ENCODE measurements around the gene SYNE2.
"Not testable (repeated sequence)": the region's sequence is repeated elsewhere in the genome, so short reads cannot be mapped to it uniquely, and the experiment has no call there.

Gene SYNE2

GRCh38 chr14:63852817-63853731, at the start of gene SYNE2:
Gene SYNE2 (plus strand): TSS chr14:63853004. CDS start chr14:63909149, 56,145 bp downstream.
- peak; percentile 72 for DNase-seq (ENCODE audit: low spot score)

- not testable (repeated sequence) for DNase-seq (ENCODE audit: low spot score)
Observed at GRCh38 chr14:63803221-63803791, 49.5 kb upstream of the SYNE2 start.

GRCh38 chr14:63806064-63806463, 46.7 kb upstream of the SYNE2 start:
- not testable (repeated sequence) for DNase-seq (ENCODE audit: low spot score)

GRCh38 chr14:63811692-63812091, 41.1 kb upstream of the SYNE2 start:
- DNase-seq (ENCODE audit: low spot score) = not testable (repeated sequence)

- no peak for DNase-seq (ENCODE audit: low spot score)
Observed at GRCh38 chr14:63833728-63834127, 19.1 kb upstream of the SYNE2 start.

DNA sequence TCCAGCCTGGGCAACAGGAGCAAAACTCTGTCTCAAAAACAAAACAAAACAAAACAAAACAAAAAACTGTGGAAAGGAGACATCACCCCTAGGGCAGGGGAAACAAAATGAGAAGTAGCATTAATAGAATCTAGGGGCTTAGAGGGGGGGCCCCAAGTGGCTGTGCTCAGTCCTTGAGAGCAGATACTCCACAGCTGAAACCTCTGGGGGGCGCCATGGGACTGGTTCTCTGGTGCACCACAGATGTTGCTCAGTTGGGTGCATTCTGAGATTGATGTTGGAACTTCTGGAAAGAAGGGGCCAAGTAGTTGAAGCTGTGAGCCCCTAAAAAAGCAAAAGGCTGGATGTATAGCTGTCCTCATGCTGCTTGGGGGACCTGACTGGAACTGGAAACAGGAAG, 11.8 kb upstream of the SYNE2 start:
- DNase-seq (ENCODE audit: low spot score) = no peak

DNA sequence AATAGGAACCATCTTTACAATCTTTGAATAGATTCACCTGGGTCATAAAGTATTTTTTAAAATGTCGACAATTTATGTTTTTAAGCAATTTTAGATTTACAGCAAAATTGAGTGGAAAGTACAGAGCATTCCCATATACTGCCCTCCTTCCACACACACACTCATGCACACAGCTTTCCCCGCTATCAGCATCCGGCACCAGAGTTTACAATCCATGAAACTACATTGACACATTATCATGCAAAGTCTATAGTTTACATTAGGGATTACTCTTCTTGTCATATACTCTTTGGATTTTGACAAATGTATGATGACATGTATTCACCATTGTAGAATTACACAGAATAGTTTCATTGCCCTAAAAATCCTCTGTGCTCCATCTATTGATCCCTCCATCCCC, 9.0 kb upstream of the SYNE2 start:
- DNase-seq (ENCODE audit: low spot score) = no peak

- no peak for DNase-seq (ENCODE audit: low spot score)
Observed at GRCh38 chr14:63848890-63849289, 3.9 kb upstream of the SYNE2 start.

DNA sequence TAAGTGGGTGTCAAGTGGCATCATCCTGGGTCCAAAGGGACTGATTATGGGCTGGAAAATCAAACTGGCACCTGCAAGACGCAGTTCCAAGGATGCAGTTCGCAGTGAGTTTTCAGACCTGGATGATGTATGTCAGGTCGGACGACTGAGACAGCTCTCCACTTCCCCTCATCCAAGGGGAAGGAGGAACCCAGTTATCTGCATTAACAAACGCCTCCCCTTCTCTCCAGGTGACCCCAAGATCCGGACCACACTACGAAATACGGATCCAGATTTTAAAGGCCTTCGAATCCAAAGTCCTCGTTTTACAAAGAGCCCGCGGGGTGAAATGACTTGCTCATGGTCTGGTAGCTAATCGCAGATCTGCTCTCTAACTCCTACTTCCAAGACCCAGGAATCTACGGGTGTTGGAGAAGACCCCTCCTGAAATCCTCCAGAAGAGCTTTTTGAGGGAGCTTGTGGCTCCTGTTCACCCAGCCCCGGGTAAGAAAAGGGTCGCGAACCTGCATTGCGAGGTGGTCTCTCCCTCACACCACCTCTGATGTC, 460 bp upstream of the SYNE2 start:
- DNase-seq (ENCODE audit: low spot score) = no peak

DNA sequence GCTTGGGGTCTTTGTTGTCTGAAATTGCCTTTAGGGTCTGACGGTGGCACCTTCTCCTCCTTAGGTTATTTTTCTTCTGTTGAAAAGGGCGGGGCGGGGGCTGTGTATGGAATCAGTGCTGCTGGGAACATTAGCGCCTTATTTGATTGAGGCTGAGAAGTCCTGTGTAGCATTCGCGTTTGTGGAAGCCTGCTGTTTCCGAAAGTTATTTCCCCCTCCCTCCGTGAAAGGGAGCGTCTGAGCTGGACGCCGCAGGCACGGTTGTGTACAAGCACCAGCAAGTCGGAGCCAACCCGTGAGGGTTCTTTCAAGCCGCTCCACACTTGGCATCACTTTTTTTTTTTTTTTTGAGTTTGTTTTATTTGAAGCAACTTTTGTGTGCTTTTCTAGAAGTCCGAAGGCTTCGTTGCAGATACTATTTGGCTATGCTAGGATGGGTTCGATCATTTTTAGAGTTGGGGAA, 1.1 kb downstream of the SYNE2 start:
- DNase-seq (ENCODE audit: low spot score) = peak; percentile 43

DNA sequence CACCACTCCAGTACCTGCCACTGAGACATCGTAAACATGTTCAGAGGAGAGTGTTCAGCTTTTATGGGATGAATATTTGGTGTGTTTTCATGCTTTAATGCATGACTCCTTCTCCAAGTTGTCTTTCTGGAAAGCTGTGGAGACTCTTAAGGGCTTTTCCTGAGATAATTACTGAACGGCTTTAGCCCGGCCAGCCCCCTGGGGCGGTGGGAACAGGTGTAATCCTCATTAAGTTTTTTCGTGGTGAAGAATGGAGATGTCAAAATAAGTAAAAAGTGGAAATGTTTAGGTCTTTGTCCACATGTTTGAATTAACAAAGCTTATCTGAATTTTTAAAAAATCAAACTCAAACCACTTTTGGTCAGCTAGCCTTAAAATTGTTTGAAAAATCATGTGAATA, 1.5 kb downstream of the SYNE2 start:
- no peak for DNase-seq (ENCODE audit: low spot score)

DNA sequence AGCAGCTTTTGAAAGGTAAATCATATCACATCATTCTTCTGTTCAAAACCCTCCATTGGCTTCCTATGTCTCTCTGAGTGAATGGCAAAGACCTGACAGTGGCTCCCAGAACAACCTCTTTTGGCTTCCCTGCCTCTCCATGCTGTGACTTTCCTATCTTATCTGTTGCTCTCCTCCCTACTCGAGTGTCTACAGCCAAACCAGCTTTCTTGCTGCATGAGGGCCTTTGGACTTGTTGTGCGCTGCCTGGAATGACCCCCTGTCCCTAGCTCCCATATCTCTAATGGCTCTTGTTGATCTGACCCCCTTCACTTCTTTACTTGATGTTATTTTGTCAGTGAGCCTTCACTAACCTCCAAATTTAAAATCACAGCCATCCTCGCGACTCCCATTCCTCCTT, 2.5 kb downstream of the SYNE2 start:
- no peak for DNase-seq (ENCODE audit: low spot score)

DNA sequence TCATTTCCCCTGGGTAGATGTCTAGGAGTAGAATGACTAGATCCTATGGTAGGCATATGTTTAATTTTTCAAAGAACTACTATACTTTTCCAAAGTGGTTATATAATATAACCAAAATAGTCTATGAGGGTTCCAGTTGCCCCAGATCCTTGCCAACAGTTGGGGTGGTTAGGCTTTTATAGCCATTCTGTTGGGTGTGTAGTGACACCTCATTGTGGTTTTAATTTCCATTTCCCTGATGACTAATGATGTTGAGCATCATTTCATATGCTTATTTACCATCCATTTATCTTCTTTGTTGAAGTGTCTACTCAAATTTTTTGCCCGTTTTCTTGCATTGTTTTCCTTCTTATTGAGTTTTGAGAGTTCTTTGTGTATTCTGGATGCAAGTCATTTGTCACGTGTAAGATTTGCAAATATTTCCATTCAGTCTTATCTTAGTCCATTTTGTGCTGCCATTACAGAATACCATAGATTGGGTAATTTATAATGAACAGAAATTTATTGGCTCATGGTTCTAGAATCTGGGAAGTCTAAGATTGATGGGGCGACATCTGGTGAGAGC, 4.7 kb downstream of the SYNE2 start:
- DNase-seq (ENCODE audit: low spot score) = no peak

DNA sequence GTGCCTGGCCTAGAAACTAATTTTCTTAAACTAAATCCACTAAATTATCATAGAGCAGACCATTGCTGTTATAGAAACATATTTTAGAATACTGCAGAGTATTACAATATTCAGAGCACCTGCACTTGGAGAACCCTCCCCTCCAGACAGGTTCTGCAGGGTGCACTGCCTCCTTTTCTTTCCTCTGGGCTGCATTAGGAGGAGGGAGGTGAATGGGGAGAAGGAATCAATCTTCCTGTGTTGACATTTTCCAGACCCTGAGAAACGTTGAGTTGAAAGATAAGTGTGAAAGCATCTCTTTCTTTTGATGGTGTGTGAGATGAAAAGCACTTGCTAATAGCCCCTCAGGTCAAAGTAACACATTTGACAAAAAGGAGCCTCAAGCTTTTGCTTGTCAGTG, 7.3 kb downstream of the SYNE2 start:
- DNase-seq (ENCODE audit: low spot score) = no peak

DNA sequence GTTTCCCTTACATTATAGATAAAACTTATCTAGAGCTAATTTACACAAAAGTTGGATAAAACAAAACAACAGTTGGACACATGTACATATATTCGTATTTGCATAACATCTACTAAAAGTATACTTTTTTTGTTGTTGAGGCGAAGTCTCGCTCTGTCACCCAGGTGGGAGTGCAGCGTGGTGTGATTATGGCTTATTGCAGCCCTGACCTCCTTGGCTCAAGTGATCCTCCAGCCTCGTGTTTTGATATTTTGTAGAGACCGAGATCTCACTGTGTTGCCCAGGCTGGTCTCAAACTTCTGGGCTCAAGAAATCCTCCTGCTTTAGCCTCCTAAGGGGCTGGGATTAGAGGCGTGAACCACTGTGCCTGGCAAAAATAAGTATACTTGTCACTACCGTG, 9.4 kb downstream of the SYNE2 start:
- DNase-seq (ENCODE audit: low spot score) = no peak

DNA sequence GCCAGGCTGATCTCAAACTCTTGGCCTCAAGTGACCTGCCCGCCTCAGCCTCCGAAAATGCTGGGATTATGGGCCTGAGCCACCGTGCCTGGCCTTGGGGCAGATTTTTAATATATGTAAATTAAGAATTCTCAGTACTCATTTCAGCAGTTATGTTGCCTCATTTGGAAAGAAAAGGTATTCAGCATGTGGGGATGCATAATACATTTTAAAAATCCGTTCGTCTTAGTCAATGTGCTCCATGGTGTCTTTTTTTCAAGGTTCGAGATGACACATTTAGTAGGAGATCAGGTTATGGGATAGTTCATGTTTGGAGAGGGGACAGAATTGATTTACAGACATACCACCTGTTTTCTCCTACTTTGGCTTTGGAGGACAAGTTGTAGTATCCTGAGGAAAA, 10.2 kb downstream of the SYNE2 start:
- no peak for DNase-seq (ENCODE audit: low spot score)

- DNase-seq (ENCODE audit: low spot score) = not testable (repeated sequence)
Observed at GRCh38 chr14:63864775-63865174, 12.0 kb downstream of the SYNE2 start.

GRCh38 chr14:63867933-63868921, 15.4 kb downstream of the SYNE2 start:
- no peak for DNase-seq (ENCODE audit: low spot score)

DNA sequence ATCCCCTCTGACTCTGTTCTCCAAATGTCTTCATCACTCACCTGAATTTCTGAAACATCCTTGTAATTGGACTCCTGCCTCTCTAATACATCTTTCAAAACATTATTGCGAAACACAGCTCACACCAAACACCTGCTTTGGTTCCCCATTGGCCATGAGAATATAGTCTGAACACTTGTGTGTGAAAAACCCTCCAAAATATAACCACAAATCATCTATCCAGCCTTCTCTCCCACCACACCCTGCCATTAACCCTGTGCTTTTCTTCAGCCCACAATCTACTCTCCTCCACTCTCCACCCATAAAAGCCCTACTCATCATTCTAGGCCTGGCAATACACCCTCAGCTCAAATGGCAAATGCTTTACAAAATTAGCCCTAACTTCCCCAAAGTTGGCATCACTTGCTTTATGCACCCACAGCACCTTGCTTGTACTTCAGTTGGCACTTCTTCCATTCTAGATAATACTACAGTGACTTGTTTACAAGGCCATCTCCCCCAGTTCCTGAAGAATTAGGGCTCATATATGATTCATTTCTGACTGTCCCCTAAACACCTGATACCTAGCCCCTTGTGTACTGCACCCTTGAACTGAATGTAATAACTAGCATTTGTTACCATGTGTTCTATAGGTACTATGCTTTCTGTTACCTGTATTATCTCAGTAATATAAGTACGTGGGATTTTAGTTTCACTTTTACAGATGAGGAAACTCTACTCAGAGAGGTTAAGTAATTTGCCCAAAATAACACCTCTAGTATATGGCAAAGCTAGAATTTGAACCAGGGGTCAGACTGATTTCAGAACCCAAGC, 17.3 kb downstream of the SYNE2 start:
- not testable (repeated sequence) for DNase-seq (ENCODE audit: low spot score)

- not testable (repeated sequence) for DNase-seq (ENCODE audit: low spot score)
Observed at GRCh38 chr14:63870753-63871037, 17.9 kb downstream of the SYNE2 start.

GRCh38 chr14:63874223-63874622, 21.4 kb downstream of the SYNE2 start:
- DNase-seq (ENCODE audit: low spot score) = no peak

All from hepatic stellate cell (primary cell).